H7 (cell line): Measurements from ENCODE around the gene MPIG6B. TPM values are rescaled to one million over a fixed set of nuclear protein-coding genes. Genes with fewer than 3 reads are reported as not detected.

Source experiments
- DNase-seq: peaks from one replicate; pipeline ENCODE4 v3.0.0; 2012
- H3K27me3 ChIP-seq: 2 replicates; pipeline ENCODE4 v1.6.0; 2011; ENCODE audit warnings: mild to moderate bottlenecking, low read length; ENCODE audit not compliant: control insufficient read depth, insufficient read depth
- H3K36me3 ChIP-seq: replicated peaks from 2 replicates; pipeline ENCODE4 v1.5.1; 2011; ENCODE audit warnings: low read length; ENCODE audit not compliant: control insufficient read depth, insufficient read depth
- H3K4me3 ChIP-seq: 2 replicates; pipeline ENCODE4 v1.5.1; 2011; ENCODE audit warnings: low read depth, mild to moderate bottlenecking, control low read depth, low read length, moderate library complexity; ENCODE audit not compliant: insufficient read depth
- total RNA-seq: library from RNA; depleted of rRNA; stranded (reverse); fragments of >200 nt; shearing (Covaris generic); gene quantifications from 2 replicates; pipeline ENCODE4 v1.2.3, GENCODE V29; 2014

Gene MPIG6B
- total RNA-seq, 1 experiment from 2014 or later: not detected

- DNase-seq: no peak
- Histone ChIP-seq H3K4me3 (no peak overlapping the region), H3K27me3 (no peaks in the 10 kb centered on the region), H3K36me3 (peaks cover 18% of the 10 kb centered on the region)
Measured at GRCh38 chr6:31691078-31691463, 32.1 kb upstream of the MPIG6B start.

GRCh38 chr6:31691564-31692108, 31.5 kb upstream of the MPIG6B start:
- DNase-seq: no peak
- Histone ChIP-seq H3K4me3 (no peak overlapping the region), H3K27me3 (no peaks in the 10 kb centered on the region), H3K36me3 (peaks cover 19% of the 10 kb centered on the region)

DNA sequence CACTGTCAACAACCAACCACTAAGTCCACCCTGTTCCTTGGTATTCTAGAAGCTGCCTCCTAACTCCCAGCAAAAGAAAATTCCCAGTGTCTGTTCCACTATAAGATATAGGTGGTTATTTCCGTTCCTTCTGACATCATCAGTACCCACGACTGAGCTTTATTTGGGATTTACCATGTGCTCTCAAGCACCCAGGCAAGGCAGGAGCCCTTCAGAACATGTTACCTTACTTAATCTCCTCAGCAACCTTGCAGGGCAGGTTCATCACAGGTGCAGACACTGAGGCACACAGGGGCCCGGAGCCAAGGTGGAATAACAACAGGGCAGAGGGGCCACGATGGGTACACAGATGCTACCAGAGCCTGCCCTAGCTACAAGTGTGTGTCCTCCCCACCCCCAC, 30.8 kb upstream of the MPIG6B start:
- H3K36me3 ChIP-seq: peaks cover 19% of the 10 kb centered on the region
- DNase-seq: no peak
- H3K4me3 ChIP-seq: no peak overlapping the region
- no peaks in the 10 kb centered on the region for H3K27me3 ChIP-seq

- H3K4me3 ChIP-seq: no peak overlapping the region
- DNase-seq: no peak
- no peaks in the 10 kb centered on the region for H3K27me3 ChIP-seq
- H3K36me3 ChIP-seq: peaks cover 17% of the 10 kb centered on the region
Measured at GRCh38 chr6:31692886-31693285, 30.3 kb upstream of the MPIG6B start.

GRCh38 chr6:31693535-31693934, 29.6 kb upstream of the MPIG6B start:
- Histone ChIP-seq H3K36me3 (peaks cover 17% of the 10 kb centered on the region), H3K4me3 (no peak overlapping the region), H3K27me3 (no peaks in the 10 kb centered on the region)
- DNase-seq: no peak

DNA sequence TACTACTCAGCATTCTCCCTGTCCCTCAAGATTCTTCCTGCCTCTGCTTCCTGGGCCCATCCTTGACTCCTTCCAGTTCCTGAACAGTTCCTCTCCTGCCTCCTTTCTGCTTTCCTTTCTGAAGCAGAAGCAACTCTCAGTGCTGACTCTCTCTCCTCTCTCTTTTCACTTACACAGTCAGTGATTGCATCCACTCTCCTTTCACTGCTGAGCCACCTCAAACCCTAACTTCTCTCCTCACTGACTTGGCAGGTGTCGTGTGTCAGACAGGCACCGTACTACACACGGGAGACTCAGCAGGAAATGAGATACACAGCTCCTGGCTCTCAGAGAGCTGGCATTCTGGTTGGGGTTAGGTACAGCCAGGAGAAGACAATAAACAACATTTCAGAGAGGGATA, 25.6 kb upstream of the MPIG6B start:
- no peak overlapping the region for H3K4me3 ChIP-seq
- no peaks in the 10 kb centered on the region for H3K27me3 ChIP-seq
- peaks cover 7% of the 10 kb centered on the region for H3K36me3 ChIP-seq
- no peak for DNase-seq

DNA sequence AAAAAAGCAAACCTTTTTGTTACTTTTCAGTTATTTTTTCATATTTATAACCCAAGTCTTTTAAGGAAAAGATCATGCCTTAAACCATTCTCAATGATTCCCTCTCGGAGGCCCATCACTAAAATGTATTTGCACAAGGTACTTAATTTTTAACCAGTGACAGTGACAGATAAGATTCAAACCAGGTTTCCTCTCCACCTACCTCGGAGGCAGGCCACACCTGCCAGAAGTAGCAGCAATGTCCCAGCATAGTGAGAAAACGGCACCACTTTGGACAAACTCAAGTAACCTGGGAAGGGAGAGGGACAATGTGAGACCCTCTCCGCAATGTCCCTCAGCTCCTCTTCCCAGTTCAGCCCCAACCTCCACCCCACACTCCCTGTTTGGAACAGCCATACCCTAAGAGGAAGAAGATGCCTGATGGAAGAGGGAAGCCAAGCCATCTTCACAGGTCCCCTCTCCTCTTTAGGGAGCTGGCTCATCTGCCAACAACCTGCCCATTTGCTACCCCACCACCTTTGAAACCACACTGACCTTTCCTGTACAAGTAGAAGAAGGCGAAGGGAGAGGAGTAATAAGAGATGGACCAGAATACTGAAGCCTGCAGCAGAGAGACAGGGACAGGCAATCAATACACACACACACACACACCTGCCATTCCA, 22.3 kb upstream of the MPIG6B start:
- no peak for DNase-seq

DNA sequence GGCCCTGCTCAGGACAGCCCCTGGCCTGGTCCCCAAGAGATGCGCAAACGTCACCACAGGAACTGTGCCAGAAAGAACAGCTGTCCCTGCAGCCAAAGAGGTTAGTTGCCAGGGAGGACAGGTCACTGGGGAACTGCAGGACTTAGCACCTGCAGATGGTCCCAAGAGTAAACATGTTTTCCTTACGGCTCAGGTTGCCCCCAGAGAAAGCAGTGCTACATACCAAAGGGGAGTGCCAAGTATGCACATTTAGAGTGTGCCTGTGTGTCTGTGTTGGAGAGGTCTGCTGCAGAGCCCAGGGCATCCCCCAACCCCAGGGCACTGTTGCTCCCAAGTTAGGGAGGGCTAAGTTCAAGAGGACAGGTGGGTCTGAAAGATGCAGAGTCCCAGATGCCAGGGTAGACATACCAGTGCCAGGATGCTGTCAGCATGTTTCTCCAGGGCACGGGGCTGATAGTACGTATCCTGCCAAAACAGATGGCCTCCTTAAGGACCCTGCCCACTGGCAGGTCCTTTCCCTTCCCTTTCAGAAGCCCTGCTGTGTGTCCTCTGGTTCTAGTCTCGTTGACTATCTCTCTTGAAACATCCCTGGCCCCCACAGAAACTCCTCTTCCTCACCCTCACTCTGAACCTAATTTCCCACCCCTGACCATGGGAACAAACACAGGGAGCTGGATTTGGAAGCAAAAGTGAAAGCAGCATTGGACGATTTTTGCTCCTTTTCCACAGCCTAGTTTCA, 21.3 kb upstream of the MPIG6B start:
- H3K27me3 ChIP-seq: no peaks in the 10 kb centered on the region
- H3K36me3 ChIP-seq: no peaks in the 10 kb centered on the region; the same call in 1 of the 2 replicates
- peak overlapping the region; percentile 87 for H3K4me3 ChIP-seq
- no peak for DNase-seq

More for the DNA sequence above, 22.3 kb upstream of the MPIG6B start:
- Histone ChIP-seq H3K4me3 (no peak overlapping the region), H3K36me3 (peaks cover 2% of the 10 kb centered on the region; the same call in 1 of the 2 replicates), H3K27me3 (no peaks in the 10 kb centered on the region)

- Histone ChIP-seq H3K4me3 (peak overlapping the region; percentile 87), H3K27me3 (no peaks in the 10 kb centered on the region), H3K36me3 (no peaks in the 10 kb centered on the region)
- peak; percentile 78 for DNase-seq
Measured at GRCh38 chr6:31702405-31702818, 20.8 kb upstream of the MPIG6B start.

GRCh38 chr6:31702819-31703716, 20.1 kb upstream of the MPIG6B start, which contains the start of gene ABHD16A:
ABHD16A (minus strand) TSS chr6:31703324; CDS start chr6:31703281, 43 bp downstream.
- peak; percentile 99 for DNase-seq
- H3K36me3 ChIP-seq: no peaks in the 10 kb centered on the region
- H3K4me3 ChIP-seq: peak within 1 kb of the TSS; percentile 87
- no peaks in the 10 kb centered on the region; the same call in 1 of the 2 replicates for H3K27me3 ChIP-seq

GRCh38 chr6:31705931-31706330, 17.2 kb upstream of the MPIG6B start:
- Histone ChIP-seq H3K27me3 (no peaks in the 10 kb centered on the region; the same call in 1 of the 2 replicates), H3K36me3 (no peaks in the 10 kb centered on the region), H3K4me3 (no peak overlapping the region)
- DNase-seq: no peak

- DNase-seq: no peak
- no peaks in the 10 kb centered on the region; the same call in 1 of the 2 replicates for H3K27me3 ChIP-seq
- no peaks in the 10 kb centered on the region for H3K36me3 ChIP-seq
- no peak within 1 kb of the TSS for H3K4me3 ChIP-seq
Measured at GRCh38 chr6:31706599-31706998, 16.6 kb upstream of the MPIG6B start, which contains the start of gene LY6G6F. LY6G6F (plus strand) TSS chr6:31706866; CDS start chr6:31706907, 41 bp downstream.

- DNase-seq: no peak
- H3K4me3 ChIP-seq: no peak overlapping the region
- H3K27me3 ChIP-seq: no peaks in the 10 kb centered on the region; the same call in 1 of the 2 replicates
- H3K36me3 ChIP-seq: no peaks in the 10 kb centered on the region
Measured at GRCh38 chr6:31707701-31708100, 15.5 kb upstream of the MPIG6B start.

DNA sequence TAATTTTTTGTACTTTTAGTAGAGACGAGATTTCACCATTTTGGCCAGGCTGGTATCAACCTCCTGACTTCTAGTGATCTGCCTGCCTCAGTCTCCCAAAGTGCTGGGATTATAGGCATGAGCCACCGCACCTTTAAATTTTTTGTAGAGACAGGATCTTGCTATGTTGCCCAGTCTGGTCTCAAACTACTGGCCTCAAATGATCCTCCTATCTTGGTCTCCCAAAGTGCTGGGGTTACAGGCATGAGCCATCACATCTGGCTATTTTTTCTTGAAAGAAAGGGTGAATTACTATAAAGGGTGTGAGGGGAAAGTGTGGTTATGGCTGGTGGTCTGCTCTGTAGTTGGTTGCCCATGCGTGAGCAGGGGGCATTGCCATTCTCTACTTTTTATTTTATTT, 14.9 kb upstream of the MPIG6B start:
- Histone ChIP-seq H3K4me3 (no peak overlapping the region), H3K36me3 (no peaks in the 10 kb centered on the region), H3K27me3 (no peaks in the 10 kb centered on the region; the same call in 1 of the 2 replicates)
- no peak for DNase-seq
